Mononuclear cell (primary cell): ENCODE measurements around the gene ERF. TPM values are rescaled to one million over a fixed set of nuclear protein-coding genes. Genes with fewer than 3 reads are reported as not detected.
A peak's percentile ranks its signal among the peaks of the same experiment; 100 is the strongest.

Experiments used
- H3K27me3 ChIP-seq: 2 replicates; pipeline ENCODE4 v1.6.0; 2011; ENCODE audit warnings: low read length, control low read depth; ENCODE audit not compliant: insufficient read depth
- H3K4me1 ChIP-seq: 2 replicates; pipeline ENCODE4 v1.5.1; 2011; ENCODE audit warnings: mild to moderate bottlenecking, low read length, control low read depth; ENCODE audit not compliant: insufficient read depth
- H3K4me3 ChIP-seq: 2 replicates; pipeline ENCODE4 v1.5.1; 2011; ENCODE audit warnings: mild to moderate bottlenecking, low read length, moderate library complexity
- H3K9me3 ChIP-seq: 2 replicates; pipeline ENCODE4 v1.5.1; 2011; ENCODE audit warnings: low read depth, mild to moderate bottlenecking, control low read depth, low read length
- total RNA-seq: library from RNA; depleted of rRNA; stranded (reverse); fragments of >200 nt; gene quantifications from one replicate; pipeline ENCODE4 v1.2.3, GENCODE V29; 2012

Gene ERF
- total RNA-seq, 1 donor: 35.2 TPM

- peaks cover 63% of the 10 kb centered on the region for H3K4me1 ChIP-seq
- H3K27me3 ChIP-seq: no peaks in the 10 kb centered on the region
- no peak overlapping the region for H3K4me3 ChIP-seq
- H3K9me3 ChIP-seq: no peaks in the 10 kb centered on the region
Measured at GRCh38 chr19:42212886-42213285, 42.0 kb downstream of the ERF start.

GRCh38 chr19:42208612-42209011 lies 46.3 kb downstream of the ERF start:
- Histone ChIP-seq H3K27me3 (no peaks in the 10 kb centered on the region), H3K4me3 (no peak overlapping the region), H3K9me3 (no peaks in the 10 kb centered on the region), H3K4me1 (peaks cover 53% of the 10 kb centered on the region)

- no peak overlapping the region for H3K4me3 ChIP-seq
- H3K4me1 ChIP-seq: peaks cover 53% of the 10 kb centered on the region
- no peaks in the 10 kb centered on the region for H3K9me3 ChIP-seq
- no peaks in the 10 kb centered on the region for H3K27me3 ChIP-seq
Measured at GRCh38 chr19:42207767-42208271, 47.1 kb downstream of the ERF start.

- H3K9me3 ChIP-seq: no peaks in the 10 kb centered on the region
- H3K4me3 ChIP-seq: no peak overlapping the region
- no peaks in the 10 kb centered on the region for H3K27me3 ChIP-seq
- H3K4me1 ChIP-seq: peaks cover 55% of the 10 kb centered on the region
Measured at GRCh38 chr19:42206871-42207755, 47.8 kb downstream of the ERF start.

DNA sequence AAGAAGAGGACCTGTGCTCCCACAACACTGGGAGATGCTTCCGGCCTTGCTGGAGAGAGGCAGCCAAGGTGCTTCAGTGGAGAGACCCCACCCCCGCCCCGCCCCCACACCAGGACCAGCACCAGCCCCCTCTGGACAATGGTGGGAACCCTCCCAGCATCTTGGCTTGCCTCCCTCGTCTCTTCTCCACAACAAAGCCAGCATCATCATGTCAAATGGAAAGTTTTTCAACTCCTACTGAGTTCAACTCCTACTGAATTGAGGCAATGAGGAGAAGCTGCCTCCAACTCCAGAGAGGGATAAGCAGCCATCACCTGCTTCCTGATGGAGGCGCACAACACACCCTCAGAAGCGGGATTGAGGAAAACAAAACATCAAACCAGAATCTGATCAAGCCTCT lies 50.3 kb downstream of the ERF start:
- no peaks in the 10 kb centered on the region for H3K9me3 ChIP-seq
- H3K4me1 ChIP-seq: peaks cover 78% of the 10 kb centered on the region
- no peaks in the 10 kb centered on the region for H3K27me3 ChIP-seq
- no peak overlapping the region for H3K4me3 ChIP-seq

GRCh38 chr19:42203700-42204099 lies 51.2 kb downstream of the ERF start:
- no peaks in the 10 kb centered on the region for H3K27me3 ChIP-seq
- peaks cover 79% of the 10 kb centered on the region for H3K4me1 ChIP-seq
- no peak overlapping the region for H3K4me3 ChIP-seq
- no peaks in the 10 kb centered on the region for H3K9me3 ChIP-seq

- Histone ChIP-seq H3K4me1 (peaks cover 79% of the 10 kb centered on the region), H3K4me3 (no peak overlapping the region), H3K27me3 (no peaks in the 10 kb centered on the region), H3K9me3 (no peaks in the 10 kb centered on the region)
Measured at GRCh38 chr19:42202290-42202880, 52.5 kb downstream of the ERF start.

DNA sequence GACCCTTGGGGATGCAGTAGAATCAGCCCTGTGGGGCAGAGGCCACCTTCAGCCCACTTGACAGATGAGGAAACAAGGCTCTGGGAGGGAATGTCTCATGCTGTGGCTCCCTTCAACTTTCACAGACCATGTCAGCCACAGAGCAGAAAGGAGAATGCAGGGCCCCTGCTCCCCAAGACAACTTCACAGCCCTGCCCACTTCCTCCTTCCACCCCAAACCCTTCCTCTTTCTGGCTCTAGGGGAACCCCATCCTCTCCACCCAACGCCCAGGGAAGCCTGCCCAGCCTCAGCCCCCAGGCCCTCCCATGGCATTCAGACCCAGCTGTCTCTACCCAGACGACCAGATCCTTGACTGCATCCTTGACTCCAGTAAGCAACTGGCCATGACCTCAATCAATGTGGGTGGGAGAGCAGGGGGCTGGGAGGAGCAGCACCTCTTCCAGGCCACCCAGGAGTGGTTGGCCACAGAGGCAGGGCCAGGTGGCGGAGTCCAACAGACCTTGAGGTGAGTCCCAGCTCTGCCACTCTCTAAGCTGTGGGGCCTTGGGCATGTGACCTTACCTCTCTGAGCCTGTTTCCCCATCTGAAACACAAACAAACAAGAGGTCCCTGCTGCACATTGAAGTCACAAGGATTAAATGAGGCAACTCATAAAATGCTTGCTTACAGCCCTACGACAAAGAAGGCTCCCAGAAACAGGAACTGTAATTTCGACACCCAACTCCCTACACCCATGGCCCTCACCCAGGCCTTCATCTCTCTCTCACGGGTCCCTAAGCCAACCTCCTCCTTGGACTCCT lies 53.2 kb downstream of the ERF start:
- Histone ChIP-seq H3K27me3 (no peaks in the 10 kb centered on the region), H3K4me3 (peak overlapping the region; percentile 10), H3K9me3 (no peaks in the 10 kb centered on the region), H3K4me1 (peaks cover 79% of the 10 kb centered on the region)

DNA sequence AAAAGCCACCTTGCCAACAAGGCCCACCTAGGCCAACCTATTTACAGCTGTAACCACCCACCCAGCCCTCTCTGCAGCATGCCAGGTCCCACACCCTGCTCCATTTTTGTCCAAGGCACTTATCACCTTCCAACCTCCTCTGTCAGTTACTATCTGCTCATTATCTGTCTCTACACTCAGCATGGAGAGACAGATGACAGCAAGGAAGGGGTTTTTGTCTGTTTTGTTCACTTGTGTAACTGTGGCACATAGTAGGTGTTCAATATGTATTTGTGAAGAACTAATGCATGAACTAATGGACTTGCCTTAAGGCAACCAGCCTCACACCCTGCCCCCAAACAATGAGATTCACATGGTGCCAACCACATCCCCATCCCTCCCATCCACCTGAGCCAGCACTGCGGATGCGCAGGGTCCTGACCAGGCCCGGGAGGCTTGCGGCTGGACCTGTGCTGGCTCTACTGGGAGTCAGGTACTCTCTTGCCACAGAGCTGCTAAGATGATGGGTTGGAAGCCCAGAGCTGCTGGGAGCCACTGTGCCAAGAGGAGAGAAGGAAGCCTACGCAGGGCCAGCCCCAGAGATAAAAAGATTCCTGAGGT lies 54.7 kb downstream of the ERF start:
- H3K9me3 ChIP-seq: no peaks in the 10 kb centered on the region
- H3K4me3 ChIP-seq: no peak overlapping the region
- no peaks in the 10 kb centered on the region for H3K27me3 ChIP-seq
- peaks cover 91% of the 10 kb centered on the region for H3K4me1 ChIP-seq

DNA sequence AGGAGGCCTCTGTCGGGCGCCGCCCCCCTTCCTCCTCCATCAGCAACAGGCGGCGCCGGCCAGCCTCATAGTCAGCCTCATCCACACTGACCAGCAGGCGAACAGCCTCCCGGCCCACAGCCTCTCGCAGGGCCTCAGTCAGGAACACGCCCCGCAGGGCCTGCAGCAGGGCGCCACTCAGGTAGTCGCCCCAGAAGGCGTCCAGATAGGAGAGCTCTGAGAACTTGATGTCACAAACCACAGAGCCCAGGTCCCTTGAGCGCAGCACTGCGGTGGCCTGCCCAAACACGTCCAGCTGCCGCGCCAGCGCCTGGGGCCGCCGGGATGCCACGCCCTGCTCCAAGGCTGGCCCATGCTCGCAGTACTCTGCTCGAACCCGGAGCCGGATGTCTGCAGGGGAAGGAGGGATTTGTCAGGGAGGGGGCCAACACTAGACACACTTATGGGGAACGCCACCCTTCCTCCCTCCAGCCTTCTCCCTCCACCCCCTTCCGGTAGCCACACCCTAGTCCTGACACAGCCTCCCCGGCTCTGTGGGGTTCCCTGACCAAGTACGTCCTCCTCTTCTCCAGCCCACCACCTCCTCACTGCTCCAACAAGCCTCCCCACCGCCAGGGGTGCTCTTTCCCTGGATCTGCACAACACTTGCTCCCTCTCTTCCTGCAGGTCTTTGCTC lies 55.4 kb downstream of the ERF start:
- H3K4me1 ChIP-seq: peaks cover 93% of the 10 kb centered on the region
- no peaks in the 10 kb centered on the region for H3K27me3 ChIP-seq
- H3K4me3 ChIP-seq: peak overlapping the region; percentile 30
- no peaks in the 10 kb centered on the region for H3K9me3 ChIP-seq

DNA sequence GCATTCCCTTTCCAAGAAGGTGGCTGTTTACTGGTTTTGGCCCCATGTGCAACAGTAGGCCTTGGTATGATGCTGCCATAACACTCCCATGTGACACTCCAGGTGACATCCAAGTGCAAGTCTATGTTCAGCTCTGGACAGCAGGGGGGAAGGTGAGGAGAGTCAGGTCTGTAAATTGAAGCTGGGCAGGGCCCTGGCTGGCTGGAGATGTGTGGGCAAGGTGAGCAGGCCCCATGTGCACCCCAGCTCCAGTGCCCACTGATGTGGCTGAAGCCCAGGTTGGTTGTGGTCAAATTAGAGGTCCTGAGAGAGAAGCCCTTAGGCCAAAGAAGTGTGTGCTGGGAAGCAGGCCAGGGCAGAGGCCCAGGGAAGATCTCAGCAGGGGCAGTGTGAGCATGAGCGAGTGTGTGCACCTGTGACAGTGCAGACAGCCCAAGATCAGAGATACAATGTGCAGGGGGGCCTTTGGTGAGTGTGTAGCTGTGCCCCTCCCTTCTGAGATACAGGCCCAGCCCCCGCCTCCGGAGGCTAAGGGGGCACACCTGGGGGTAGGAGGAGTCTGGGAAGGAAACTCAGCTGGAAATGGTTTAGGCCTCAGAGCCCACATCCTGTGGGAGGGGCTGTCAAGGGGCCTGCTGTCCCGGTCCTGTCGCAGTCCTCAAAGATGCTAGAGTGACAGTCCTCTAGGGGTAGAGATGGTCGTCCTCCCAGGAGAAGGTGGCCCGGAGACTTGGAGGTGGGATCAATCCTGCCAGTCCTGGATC lies 56.1 kb downstream of the ERF start:
- H3K4me3 ChIP-seq: peak overlapping the region; percentile 30

More for the DNA sequence above, 56.1 kb downstream of the ERF start:
- Histone ChIP-seq H3K4me1 (peaks cover 91% of the 10 kb centered on the region), H3K27me3 (no peaks in the 10 kb centered on the region), H3K9me3 (no peaks in the 10 kb centered on the region)
